HG02763 (cell line): ENCODE measurements around the gene MSH6.
"Not testable (repeated sequence)": the region's sequence is repeated elsewhere in the genome, so short reads cannot be mapped to it uniquely, and the experiment has no call there.

Experiments
- ATAC-seq: cut with Tn5 transposase; IDR thresholded peaks from one replicate; pipeline ENCODE4 v1.9.1; 2021; ENCODE audit warnings: mild to moderate bottlenecking, moderate library complexity; ENCODE audit not compliant: unreplicated experiment

MSH6 gene

GRCh38 chr2:47838249-47838648, 55.3 kb downstream of the MSH6 start:
- ATAC-seq = no peak

- no peak for ATAC-seq
Measured at GRCh38 chr2:47838686-47839085, 55.7 kb downstream of the MSH6 start.

- no peak for ATAC-seq
Measured at GRCh38 chr2:47842846-47843245, 59.9 kb downstream of the MSH6 start.

- no peak for ATAC-seq
Measured at GRCh38 chr2:47843407-47843806, 60.5 kb downstream of the MSH6 start.

- no peak for ATAC-seq
Measured at GRCh38 chr2:47844162-47844561, 61.2 kb downstream of the MSH6 start.

GRCh38 chr2:47849368-47849767, 66.4 kb downstream of the MSH6 start:
- no peak for ATAC-seq

- no peak for ATAC-seq
Measured at GRCh38 chr2:47850198-47850597, 67.3 kb downstream of the MSH6 start.

GRCh38 chr2:47853067-47853777, 70.3 kb downstream of the MSH6 start:
- ATAC-seq = not testable (repeated sequence)
